ENCODE data around the gene TCIRG1.
"Not testable (repeated sequence)": the region's sequence is repeated elsewhere in the genome, so short reads cannot be mapped to it uniquely, and the experiment has no call there.

The TCIRG1 gene, protein sequence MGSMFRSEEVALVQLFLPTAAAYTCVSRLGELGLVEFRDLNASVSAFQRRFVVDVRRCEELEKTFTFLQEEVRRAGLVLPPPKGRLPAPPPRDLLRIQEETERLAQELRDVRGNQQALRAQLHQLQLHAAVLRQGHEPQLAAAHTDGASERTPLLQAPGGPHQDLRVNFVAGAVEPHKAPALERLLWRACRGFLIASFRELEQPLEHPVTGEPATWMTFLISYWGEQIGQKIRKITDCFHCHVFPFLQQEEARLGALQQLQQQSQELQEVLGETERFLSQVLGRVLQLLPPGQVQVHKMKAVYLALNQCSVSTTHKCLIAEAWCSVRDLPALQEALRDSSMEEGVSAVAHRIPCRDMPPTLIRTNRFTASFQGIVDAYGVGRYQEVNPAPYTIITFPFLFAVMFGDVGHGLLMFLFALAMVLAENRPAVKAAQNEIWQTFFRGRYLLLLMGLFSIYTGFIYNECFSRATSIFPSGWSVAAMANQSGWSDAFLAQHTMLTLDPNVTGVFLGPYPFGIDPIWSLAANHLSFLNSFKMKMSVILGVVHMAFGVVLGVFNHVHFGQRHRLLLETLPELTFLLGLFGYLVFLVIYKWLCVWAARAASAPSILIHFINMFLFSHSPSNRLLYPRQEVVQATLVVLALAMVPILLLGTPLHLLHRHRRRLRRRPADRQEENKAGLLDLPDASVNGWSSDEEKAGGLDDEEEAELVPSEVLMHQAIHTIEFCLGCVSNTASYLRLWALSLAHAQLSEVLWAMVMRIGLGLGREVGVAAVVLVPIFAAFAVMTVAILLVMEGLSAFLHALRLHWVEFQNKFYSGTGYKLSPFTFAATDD

DNA sequence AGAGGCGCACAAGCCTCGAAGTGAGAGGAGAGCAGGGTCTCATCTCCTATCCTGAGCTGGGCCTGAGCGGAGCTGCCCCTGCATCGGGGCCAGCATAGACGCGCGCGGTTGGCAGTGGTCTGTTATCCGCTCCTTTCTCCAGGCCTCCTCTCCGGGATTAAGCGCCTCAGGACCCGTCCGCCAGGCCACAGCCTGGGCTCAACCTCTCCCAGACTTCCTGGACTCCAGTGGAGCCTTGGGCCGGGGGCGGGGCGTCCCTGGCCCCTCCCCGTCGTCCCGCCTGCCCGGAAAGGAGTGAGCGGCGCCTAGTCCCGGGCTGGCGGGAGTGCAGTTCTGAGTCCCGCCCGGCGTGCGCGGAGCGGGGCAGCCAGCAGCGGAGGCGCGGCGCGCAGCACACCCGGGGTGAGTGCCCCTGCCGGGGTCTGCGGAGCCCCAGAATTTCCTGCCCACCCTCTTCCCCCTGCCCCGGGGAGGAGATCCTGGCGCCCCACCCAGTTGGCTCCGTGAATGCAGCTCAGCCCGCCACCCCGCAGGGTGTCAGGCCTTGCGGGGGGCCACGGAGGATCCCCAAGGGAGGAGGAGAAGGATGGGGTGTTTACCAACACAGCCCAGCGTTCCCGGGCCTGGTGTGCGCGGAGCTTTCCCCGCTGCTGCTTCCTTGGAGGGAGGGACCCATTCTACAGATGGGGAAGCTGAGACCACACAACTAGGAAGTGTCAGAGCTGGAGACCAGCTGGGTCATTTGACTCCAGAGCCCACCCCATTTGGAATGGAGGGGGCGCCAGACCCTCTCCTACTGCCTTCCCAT lies at the start of gene TCIRG1:
Gene TCIRG1, plus strand, starts transcription at position 308 of the 808 bp plus-strand sequence. CDS start 2,247 bp downstream, outside the sequence.
- peak within 1 kb of the TSS; percentile 75; the same call in 1 of the 2 replicates for H3K4me3 ChIP-seq (ENCODE audit: low read length)
- TF ChIP-seq ZNF274 (IDR thresholded peaks at IDR 0.05; ENCODE audit: low read depth, low read length) = no peak

GRCh38 chr11:67990546-67991346 lies 48.1 kb upstream of the TCIRG1 start:
- not testable (repeated sequence) for H3K4me3 ChIP-seq (ENCODE audit: low read length)

DNA sequence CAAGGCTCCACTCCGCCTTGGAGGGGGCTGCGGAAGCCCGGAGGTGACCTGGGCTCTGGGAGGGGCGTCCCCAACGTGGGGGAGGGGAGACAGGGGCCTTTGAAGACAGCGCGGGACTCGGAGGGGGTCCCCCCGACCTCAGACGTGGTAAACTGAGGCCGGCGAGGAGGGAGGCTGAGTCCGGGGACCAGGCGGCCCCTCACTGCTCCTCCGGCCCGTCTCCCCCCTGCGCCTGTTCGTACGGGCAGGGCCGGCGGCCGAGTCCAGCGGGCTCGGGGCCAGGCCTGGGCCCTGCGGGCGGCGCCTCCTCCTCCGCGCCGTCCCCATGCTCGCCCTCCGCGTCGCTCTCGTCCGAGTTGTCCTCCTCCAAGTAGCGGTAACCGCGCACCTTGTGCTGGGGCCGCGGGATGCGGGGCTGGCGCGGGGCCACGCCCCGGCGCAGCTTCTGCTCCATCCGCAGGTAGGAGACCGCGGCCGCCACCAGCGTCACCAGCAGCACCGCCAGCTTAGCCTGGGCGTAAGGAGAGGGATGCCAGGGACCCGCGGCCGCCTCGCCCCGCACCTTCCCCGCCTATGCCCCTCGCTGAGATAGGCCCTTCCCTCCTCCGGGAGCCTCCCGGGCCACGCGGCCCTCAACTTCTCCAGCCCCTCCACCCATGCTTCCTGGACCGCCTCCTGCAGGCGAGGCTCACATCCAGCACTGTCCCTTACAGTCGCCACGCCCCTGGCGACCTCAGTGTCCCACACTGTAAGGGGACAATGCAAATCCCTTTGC lies 47.3 kb upstream of the TCIRG1 start:
- not testable (repeated sequence) for H3K4me3 ChIP-seq (ENCODE audit: low read length)

- not testable (repeated sequence) for H3K4me3 ChIP-seq (ENCODE audit: low read length)
These were observed 45.0 kb upstream of the TCIRG1 start for GRCh38 chr11:67993821-67994220.

GRCh38 chr11:67994387-67994786 lies 44.4 kb upstream of the TCIRG1 start:
- H3K4me3 ChIP-seq (ENCODE audit: low read length) = not testable (repeated sequence)

DNA sequence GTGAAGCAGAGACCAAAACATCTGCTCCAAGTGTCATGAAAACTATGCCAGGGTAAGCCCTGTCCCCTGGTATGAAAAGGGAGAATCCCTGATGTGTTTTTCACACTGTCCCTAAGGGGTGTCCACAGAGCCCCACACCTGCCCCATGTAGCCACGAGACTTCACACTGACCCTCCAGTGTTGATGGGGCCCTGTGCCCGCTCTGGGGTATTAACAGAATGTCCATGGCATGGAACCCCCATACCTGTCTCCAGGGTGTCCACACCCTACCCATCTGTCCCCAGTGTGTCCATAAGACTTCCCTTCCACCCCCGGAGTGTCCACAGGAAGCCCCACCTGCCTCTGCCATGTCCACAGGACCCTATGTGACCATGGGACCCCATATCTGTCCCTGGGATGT lies 43.7 kb upstream of the TCIRG1 start:
- H3K4me3 ChIP-seq (ENCODE audit: low read length) = not testable (repeated sequence)

- H3K4me3 ChIP-seq (ENCODE audit: low read length) = not testable (repeated sequence)
These were observed 43.2 kb upstream of the TCIRG1 start for GRCh38 chr11:67995579-67995978.

GRCh38 chr11:67996051-67996450 lies 42.8 kb upstream of the TCIRG1 start:
- TF ChIP-seq ZNF274 (IDR thresholded peaks at IDR 0.05; ENCODE audit: low read depth, low read length) = no peak
- H3K4me3 ChIP-seq (ENCODE audit: low read length) = no peak overlapping the region

- TF ChIP-seq ZNF274 (IDR thresholded peaks at IDR 0.05; ENCODE audit: low read depth, low read length) = no peak
- H3K4me3 ChIP-seq (ENCODE audit: low read length) = no peak overlapping the region
These were observed 42.0 kb upstream of the TCIRG1 start for GRCh38 chr11:67996622-67997474.

GRCh38 chr11:67997475-67997921 lies 41.3 kb upstream of the TCIRG1 start:
- H3K4me3 ChIP-seq (ENCODE audit: low read length) = no peak overlapping the region
- TF ChIP-seq ZNF274 (IDR thresholded peaks at IDR 0.05; ENCODE audit: low read depth, low read length) = no peak

- no peak overlapping the region for H3K4me3 ChIP-seq (ENCODE audit: low read length)
- TF ChIP-seq ZNF274 (IDR thresholded peaks at IDR 0.05; ENCODE audit: low read depth, low read length) = no peak
These were observed 40.4 kb upstream of the TCIRG1 start for GRCh38 chr11:67998150-67999045.
